GM18499 (cell line): ENCODE results near the gene CMIP.

ENCODE experiments used
- ATAC-seq: cut with Tn5 transposase; IDR thresholded peaks from one replicate; pipeline ENCODE4 v1.9.1; 2021; ENCODE audit warnings: moderate number of reproducible peaks; ENCODE audit not compliant: insufficient read depth, unreplicated experiment

The CMIP gene

DNA sequence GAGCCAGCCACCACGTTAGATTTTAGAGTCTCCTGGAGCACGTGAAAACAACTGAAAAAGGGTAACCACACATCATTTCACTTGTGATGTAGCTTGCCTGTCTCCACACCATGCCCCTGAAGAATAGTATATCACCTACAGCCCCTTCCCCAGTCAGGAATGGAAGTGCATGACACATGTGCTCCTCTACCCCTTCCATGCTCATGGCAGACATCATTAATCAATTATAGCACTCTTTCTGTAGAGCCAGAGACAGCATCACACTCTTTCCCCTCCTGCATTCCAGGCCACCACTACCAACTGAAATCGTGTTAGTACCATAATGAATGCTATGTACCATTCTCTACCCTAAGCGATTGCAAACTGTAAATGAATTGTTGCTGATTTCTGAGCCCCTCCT is 221.0 kb downstream of the CMIP start:
- no peak for ATAC-seq

GRCh38 chr16:81666113-81666512 is 221.5 kb downstream of the CMIP start:
- no peak for ATAC-seq

GRCh38 chr16:81668243-81669097 is 223.9 kb downstream of the CMIP start:
- no peak for ATAC-seq

DNA sequence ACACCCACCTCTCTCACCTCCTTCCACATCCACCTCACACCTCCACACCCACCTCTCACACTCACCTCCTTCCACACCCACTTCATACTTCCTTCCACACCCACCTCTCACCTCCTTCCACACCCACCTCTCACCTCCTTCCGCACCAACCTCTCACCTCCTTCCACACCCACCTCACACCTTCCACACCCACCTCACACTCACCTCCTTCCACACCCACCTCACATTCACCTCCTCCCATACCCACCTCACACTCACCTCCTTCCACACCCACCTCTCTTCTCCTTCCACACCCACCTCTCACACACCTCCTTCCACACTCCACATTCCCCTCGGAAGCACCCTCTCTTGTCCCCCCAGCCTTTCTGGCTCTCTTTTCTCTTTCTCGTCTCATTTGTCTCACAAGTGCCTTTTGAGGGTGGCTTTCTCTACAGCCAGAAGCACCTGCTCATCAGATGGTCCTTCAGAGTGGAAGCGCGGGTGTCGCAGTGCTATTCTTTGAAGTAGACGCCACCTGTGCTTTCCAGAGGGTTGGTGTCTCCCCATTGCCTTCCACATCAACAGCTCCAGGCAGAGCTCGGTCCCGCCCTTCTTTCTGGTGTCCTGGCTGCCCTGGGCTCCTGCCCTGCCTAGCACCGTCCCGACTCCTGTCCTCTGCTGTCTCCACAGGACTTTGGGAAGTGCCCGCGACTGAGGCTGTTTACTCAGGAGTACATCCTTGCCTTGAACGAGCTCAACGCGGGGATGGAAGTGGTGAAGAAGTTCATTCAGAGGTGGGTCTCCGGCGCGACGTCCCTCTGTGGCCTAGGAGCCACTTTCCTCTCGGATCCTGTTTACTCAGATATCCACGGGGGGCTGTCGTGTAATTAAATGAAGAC is 225.1 kb downstream of the CMIP start:
- ATAC-seq, result no peak

GRCh38 chr16:81671738-81672597 is 227.4 kb downstream of the CMIP start:
- no peak for ATAC-seq

GRCh38 chr16:81673432-81673831 is 228.8 kb downstream of the CMIP start:
- no peak for ATAC-seq

- no peak for ATAC-seq
Observed at GRCh38 chr16:81675662-81676061, 231.1 kb downstream of the CMIP start.

DNA sequence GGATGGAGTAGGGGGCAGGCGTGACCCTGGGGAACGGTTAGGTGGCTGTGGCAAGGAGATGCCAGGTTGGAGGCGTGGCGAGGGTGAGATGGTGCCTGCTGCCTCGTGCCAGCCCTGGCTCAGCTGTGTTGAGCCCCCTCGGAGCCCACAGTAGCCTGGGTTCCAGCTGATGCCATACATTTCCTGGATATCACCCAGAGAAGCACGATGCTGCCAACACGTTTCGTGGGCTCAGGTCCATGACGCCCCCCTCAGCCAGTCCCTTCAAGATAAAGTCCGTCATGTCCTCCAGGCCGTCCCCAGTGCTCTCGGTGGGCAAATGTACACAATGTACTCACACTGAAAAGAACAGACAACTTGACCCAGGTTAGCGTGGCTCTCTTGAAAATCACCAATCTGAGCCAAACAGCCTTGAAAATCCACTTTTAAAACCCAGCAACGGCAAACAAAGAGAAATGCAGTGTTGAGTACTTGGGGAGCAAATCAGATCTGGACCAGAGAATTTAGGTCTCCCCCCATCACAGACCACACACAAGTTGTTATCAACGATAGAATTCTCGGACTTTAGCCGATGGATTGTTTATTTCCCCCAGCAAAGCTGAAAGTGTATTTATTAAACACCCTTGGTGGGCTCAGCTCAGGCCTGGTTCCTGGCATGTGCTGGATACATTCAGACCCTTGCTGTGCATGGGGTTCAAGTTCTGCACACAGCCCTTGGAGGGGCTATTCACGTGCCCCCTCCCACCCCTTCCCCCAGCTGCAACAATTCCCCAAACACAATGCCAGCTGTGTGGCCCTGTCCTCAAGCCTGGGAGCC is 231.7 kb downstream of the CMIP start:
- ATAC-seq, result no peak

- no peak for ATAC-seq
Observed at GRCh38 chr16:81676883-81677737, 232.5 kb downstream of the CMIP start.

DNA sequence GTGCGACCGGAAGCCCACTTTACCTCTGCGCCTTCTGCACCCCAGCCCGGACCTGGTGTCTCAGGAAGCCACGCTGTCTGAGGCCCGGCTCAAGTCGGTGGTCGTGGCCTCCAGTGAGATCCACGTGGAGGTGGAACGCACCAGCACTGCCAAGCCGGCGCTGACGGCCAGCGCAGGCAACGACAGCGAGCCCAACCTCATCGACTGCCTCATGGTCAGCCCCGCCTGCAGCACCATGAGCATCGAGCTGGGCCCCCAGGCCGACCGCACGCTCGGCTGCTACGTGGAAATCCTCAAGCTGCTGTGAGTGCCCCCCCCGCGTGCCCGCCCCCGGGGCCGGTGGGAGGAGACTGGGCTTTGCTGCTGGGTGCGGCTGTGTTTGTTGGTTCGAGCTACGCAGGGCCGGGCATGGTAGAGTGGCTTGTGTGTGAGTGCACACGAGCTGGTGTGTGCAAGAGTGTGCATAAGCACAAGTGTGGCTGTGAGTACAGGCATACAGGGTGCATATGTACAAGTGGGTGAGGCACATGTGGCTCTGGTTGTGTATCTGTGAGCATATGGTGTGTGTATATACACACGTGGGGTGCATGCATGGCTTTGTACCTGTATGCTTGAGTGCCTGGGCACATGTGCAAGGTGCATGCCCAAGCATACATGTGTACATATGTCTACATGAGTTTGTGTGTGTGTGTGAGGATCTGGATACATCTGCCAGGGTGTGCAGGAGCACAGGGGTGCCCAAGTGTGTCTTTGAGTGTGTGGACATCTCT is 233.9 kb downstream of the CMIP start:
- no peak for ATAC-seq

GRCh38 chr16:81679721-81680430 is 235.3 kb downstream of the CMIP start:
- no peak for ATAC-seq

DNA sequence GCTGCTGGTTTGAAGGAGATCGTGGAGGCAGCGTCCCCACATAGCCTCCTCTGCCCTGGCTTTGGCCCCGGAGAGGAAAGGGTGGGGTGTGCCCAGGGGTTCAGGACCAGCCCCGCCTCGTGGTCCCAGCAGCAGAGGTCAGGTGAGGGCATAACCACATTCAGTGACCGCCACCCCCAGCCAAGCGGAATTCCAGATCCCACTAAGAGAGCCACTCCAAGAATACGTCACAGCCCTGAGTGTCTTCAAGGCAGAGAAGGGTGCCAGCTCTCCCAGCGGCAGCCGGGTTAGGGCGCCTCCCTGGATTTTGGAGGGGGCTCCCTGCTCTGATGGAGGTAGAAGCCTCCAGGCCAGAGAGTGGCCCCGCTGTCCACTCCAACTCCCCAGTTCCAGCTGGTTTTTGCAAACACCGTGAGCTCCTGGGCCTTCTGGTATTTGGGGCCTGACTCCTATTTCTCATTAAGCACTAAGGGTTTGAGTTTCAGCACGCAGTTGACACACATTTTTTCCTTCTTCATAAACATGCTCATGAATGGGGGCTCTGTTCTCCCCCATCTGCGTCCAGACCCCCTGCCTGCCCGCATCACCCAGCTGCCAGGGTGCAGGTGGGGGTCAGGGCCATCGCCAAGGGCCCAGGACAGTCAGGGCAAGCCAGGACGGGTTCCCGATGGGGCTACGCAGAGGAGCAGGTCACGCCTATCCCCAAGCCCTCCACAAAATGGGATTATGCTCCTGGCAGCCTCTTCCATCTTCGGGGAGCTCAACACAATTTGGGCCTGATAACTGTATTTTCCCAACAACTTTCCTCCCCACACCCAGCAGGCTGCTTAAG is 236.1 kb downstream of the CMIP start:
- ATAC-seq, result no peak

DNA sequence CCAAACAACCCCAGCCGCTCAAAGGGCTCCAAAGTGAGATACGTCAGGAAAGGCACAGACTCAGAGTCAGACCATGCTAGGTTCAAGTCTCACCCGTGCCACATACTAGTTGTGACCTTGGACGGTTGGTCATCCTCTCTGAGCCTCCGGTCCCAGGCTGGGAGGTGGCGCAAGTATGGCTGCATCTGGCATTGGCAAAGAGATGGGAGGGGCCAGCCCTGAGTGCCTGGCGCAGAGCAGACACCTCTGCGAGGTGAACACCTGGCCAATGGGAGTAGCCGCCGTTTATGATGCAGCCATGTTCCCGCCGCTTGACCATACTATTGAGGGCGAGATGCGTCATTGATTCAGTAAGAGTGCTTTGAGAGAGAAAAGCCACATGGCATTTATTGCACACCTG is 236.7 kb downstream of the CMIP start:
- no peak for ATAC-seq

GRCh38 chr16:81684242-81684837 is 239.7 kb downstream of the CMIP start:
- ATAC-seq, result no peak

- ATAC-seq, result no peak
Observed at GRCh38 chr16:81684901-81685300, 240.3 kb downstream of the CMIP start.
